ENCODE data around the gene NKG7.
A peak's percentile ranks its signal among the peaks of the same experiment; 100 is the strongest.

Gene NKG7

GRCh38 chr19:51371186-51371690 lies 1.2 kb downstream of the NKG7 start:
- DNase-seq (ENCODE audit: low read depth): no peak
- no peak for TF ChIP-seq CTCF (conservative IDR thresholded peaks at IDR 0.05; ENCODE audit: low read length)
- H3K4me3 ChIP-seq (ENCODE audit: low read length): no peak overlapping the region

- no peak for DNase-seq (ENCODE audit: low read depth)
- H3K4me3 ChIP-seq (ENCODE audit: low read length): no peak overlapping the region
- TF ChIP-seq CTCF (conservative IDR thresholded peaks at IDR 0.05; ENCODE audit: low read length): no peak
Observed at GRCh38 chr19:51370230-51370629, 2.2 kb downstream of the NKG7 start.

GRCh38 chr19:51368366-51369282 lies 3.8 kb downstream of the NKG7 start, which contains the start of gene CLDND2:
Gene CLDND2 (minus strand): TSS chr19:51369003. CDS start chr19:51368577, 426 bp downstream.
- no peak for DNase-seq (ENCODE audit: low read depth)
- no peak for TF ChIP-seq CTCF (conservative IDR thresholded peaks at IDR 0.05; ENCODE audit: low read length)
- peak within 1 kb of the TSS; percentile 79 for H3K4me3 ChIP-seq (ENCODE audit: low read length)

- DNase-seq (ENCODE audit: low read depth): peak; percentile 98
- TF ChIP-seq CTCF (conservative IDR thresholded peaks at IDR 0.05; ENCODE audit: low read length): no peak
- peak overlapping the region; percentile 79 for H3K4me3 ChIP-seq (ENCODE audit: low read length)
Observed at GRCh38 chr19:51367565-51368365, 4.7 kb downstream of the NKG7 start.

GRCh38 chr19:51367255-51367564 lies 5.2 kb downstream of the NKG7 start:
- no peak for DNase-seq (ENCODE audit: low read depth)
- peak overlapping the region; percentile 76 for H3K4me3 ChIP-seq (ENCODE audit: low read length)
- TF ChIP-seq CTCF (conservative IDR thresholded peaks at IDR 0.05; ENCODE audit: low read length): no peak

GRCh38 chr19:51366389-51367254 lies 5.8 kb downstream of the NKG7 start:
- DNase-seq (ENCODE audit: low read depth): peak; percentile 97
- no peak for TF ChIP-seq CTCF (conservative IDR thresholded peaks at IDR 0.05; ENCODE audit: low read length)
- H3K4me3 ChIP-seq (ENCODE audit: low read length): peak overlapping the region; percentile 94
